GM12872 (cell line): ENCODE data around the gene SUPT20HL1.

Experiments used
- CTCF ChIP-seq: IDR thresholded peaks from 3 replicates; pipeline ENCODE4 v1.5.1; 2011; ENCODE audit warnings: low read depth, mild to moderate bottlenecking, low read length, moderate library complexity; ENCODE audit not compliant: insufficient read depth

Gene SUPT20HL1

DNA sequence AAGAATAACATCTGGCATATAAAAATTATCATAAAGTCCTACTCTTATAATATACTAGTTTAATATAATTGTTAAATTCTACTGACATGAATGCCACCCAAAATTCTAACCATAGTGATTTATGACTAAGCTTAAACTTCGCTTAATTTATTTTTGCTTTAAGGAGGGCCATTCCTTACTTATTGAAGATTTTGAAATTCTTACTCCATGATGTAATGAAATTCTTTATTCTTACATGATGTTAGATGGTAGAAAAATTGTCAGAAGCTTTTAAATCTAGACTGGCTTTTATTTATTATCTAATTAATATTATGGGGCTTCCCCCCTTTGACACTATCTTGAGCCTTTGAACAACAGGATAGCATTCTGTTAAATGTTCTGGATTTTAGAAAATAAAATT, 27.1 kb upstream of the SUPT20HL1 start:
- no peak for TF ChIP-seq CTCF

DNA sequence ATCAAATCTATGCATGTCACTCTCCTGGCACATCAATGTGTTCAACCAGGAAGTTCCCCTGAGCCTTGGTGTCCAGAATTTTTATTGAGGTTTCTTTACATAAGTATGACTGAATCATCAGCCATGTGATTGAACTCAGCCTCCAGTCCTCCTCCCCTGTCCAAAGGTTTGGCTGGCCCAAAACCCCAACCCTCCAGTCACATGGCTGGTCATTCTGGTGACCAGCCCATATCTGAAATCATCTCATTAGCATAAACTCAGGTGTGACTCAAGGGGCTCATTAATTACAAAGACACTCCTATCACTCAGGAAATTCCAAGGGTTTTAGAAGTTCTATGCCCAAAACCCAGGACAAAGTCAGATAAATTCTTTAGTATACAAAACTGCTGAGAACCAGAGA, 26.0 kb upstream of the SUPT20HL1 start:
- TF ChIP-seq CTCF = no peak

DNA sequence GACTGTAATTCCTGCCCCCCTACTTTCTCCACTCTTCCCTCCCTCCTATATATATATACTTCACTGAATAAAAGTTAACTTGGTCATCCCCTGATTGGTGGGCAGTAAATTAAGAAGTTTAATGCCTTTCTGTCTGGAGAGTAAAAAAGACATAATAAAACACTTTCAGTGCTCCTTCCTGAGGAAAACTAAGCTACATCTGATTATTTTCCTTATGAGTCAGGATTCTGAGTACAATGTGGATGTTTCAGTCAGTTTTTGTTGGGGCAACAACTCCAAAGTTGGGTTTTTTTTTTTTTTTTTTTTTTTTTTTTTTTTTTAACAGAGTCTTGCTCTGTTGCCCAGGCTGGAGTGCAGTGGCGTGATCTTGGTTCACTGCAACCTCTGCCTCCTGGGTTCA, 24.6 kb upstream of the SUPT20HL1 start:
- TF ChIP-seq CTCF = no peak

DNA sequence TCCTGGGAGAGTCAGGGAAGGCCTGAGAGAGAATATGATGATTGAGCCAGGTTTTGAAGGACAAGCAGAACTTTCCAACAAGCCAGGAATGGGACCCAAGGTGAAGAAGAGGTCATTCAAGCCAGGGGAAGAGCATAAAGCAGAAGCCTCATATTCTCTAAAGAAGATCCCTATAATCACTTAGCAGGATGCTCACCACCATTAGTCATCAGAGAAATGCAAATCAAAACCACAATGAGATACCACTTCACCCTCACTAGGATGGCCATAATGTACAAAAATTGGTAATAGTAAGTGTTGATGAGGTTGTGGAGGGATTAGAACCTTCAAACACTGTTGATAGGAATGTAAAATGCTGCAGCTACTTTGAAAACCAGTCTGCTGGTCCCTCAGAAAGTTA, 20.5 kb upstream of the SUPT20HL1 start:
- no peak for TF ChIP-seq CTCF

DNA sequence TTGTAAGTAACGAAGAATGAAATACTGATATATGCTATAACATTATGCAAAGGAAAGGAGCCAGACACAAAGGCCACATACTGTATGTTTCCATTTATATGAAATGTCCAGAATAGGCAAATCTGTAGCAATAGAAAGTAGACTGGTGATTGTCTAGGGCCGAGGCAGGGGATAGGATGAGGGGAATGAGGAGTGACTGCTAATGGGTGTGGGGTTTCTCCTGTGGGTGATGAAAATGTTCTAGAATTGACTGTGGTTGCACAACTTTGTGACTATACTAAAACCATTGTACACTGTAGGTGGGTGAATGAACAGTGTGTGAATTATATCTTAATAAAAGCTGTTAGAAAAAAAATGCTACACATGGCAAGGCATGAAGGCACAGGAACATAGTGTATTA, 19.9 kb upstream of the SUPT20HL1 start:
- no peak for TF ChIP-seq CTCF

GRCh38 chrX:24341795-24342194, 18.6 kb upstream of the SUPT20HL1 start:
- TF ChIP-seq CTCF = no peak

DNA sequence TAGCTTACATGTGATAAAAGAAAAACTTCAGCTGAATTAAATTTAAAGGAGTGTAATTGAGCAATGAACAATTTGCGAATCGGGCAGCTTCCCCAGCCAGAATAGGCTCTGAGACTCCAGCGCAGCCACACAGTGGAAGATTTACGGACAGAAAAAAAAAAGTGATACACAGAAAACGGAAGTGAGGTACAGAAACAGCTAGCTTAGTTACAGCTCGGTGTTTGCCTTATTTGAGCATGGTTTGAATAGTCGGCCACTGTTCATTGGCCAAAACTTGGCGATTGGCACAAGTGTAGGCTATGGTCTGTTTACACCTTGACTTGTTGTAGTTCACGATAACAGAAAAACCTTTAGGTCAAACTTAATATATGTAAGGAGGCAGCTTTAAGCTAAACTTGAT, 16.7 kb upstream of the SUPT20HL1 start:
- no peak for TF ChIP-seq CTCF

- TF ChIP-seq CTCF = no peak
Measured at GRCh38 chrX:24347881-24348280, 12.6 kb upstream of the SUPT20HL1 start.
